HEK293T (cell line): Measurements from ENCODE around the gene NCLN.
A peak's percentile ranks its signal among the peaks of the same experiment; 100 is the strongest.

Experiments used
- CTCF ChIA-PET: fragments of 350-600 bp; formaldehyde crosslinking; extraction: SDS; loops from one replicate; lab custom pipeline; 2021; ENCODE audit warnings: antibody characterized with exemption, inconsistent platforms; lab: Yijun Ruan, JAX
- POLR2A ChIA-PET: fragments of 350-600 bp; formaldehyde crosslinking; extraction: SDS; loops from one replicate; lab custom pipeline; 2020; ENCODE audit warnings: antibody characterized with exemption, inconsistent platforms; lab: Yijun Ruan, JAX
- DNase-seq: peaks from one replicate; pipeline ENCODE4 v3.0.0; 2012; ENCODE audit warnings: mixed read lengths; ENCODE audit errors: extremely low spot score
- ARNT ChIP-seq: fragments of 450-650 bp; IDR thresholded peaks from 2 replicates; pipeline ENCODE4 v1.6.1; 2017; ENCODE audit warnings: mild to moderate bottlenecking
- BHLHE40 ChIP-seq: fragments of 450-650 bp; IDR thresholded peaks from 2 replicates; pipeline ENCODE4 v1.6.1; 2016; ENCODE audit warnings: mild to moderate bottlenecking, moderate library complexity, borderline replicate concordance
- CTBP1 ChIP-seq: fragments of 450-650 bp; IDR thresholded peaks from 2 replicates; pipeline ENCODE4 v1.6.1; 2016; ENCODE audit warnings: borderline replicate concordance
- ELF4 ChIP-seq: fragments of 450-650 bp; IDR thresholded peaks from 2 replicates; pipeline ENCODE4 v1.6.1; 2017; ENCODE audit warnings: antibody characterized with exemption
- FOXA1 ChIP-seq: fragments of 450-650 bp; IDR thresholded peaks from 2 replicates; pipeline ENCODE4 v1.6.1; 2016; ENCODE audit warnings: mild to moderate bottlenecking
- FOXK2 ChIP-seq: fragments of 450-650 bp; IDR thresholded peaks from 2 replicates; pipeline ENCODE4 v1.6.1; 2016; ENCODE audit warnings: mild to moderate bottlenecking
- FOXM1 ChIP-seq: fragments of 450-650 bp; IDR thresholded peaks from 2 replicates; pipeline ENCODE4 v1.6.1; 2017; ENCODE audit warnings: mild to moderate bottlenecking, borderline replicate concordance
- HDGF ChIP-seq: fragments of 450-650 bp; IDR thresholded peaks from 2 replicates; pipeline ENCODE4 v1.6.1; 2017; ENCODE audit warnings: antibody characterized with exemption, borderline replicate concordance
- L3MBTL2 ChIP-seq: fragments of 450-650 bp; conservative IDR thresholded peaks from 2 replicates; pipeline ENCODE4 v1.6.1; 2016; ENCODE audit warnings: mild to moderate bottlenecking
- LEF1 ChIP-seq: fragments of 450-650 bp; IDR thresholded peaks from 2 replicates; pipeline ENCODE4 v1.6.1; 2017; ENCODE audit warnings: mild to moderate bottlenecking, borderline replicate concordance
- NFRKB ChIP-seq: fragments of 450-650 bp; IDR thresholded peaks from 2 replicates; pipeline ENCODE4 v1.6.1; 2016; ENCODE audit warnings: mild to moderate bottlenecking, moderate library complexity
- PKNOX1 ChIP-seq: fragments of 450-650 bp; IDR thresholded peaks from 2 replicates; pipeline ENCODE4 v1.6.1; 2016
- SP1 ChIP-seq: fragments of 450-650 bp; IDR thresholded peaks from 2 replicates; pipeline ENCODE4 v1.6.1; 2017
- SUZ12 ChIP-seq: fragments of 450-650 bp; IDR thresholded peaks from 2 replicates; pipeline ENCODE4 v1.6.1; 2016; ENCODE audit warnings: mild to moderate bottlenecking
- TARDBP ChIP-seq: fragments of 450-650 bp; IDR thresholded peaks from 2 replicates; pipeline ENCODE4 v1.6.1; 2016
- ZNF384 ChIP-seq: fragments of 450-650 bp; IDR thresholded peaks from 2 replicates; pipeline ENCODE4 v1.6.1; 2016

Gene NCLN

GRCh38 chr19:3239367-3239766 lies 53.6 kb downstream of the NCLN start:
- TF ChIP-seq SP1 (no peak), ELF4 (no peak), SUZ12 (no peak), FOXA1 (no peak), BHLHE40 (no peak), HDGF (no peak)
- no peak for DNase-seq
- ChIA-PET CTCF (no interaction called here), POLR2A (no interaction called here)

- TF ChIP-seq SUZ12 (no peak), L3MBTL2 (peak; percentile 28; the same call in 1 of the 2 replicates), ELF4 (no peak), SP1 (no peak)
- POLR2A ChIA-PET = no interaction called here
- peak; percentile 58 for DNase-seq
- CTCF ChIA-PET = no interaction called here
Observed at GRCh38 chr19:3243819-3244700, 58.3 kb downstream of the NCLN start.

GRCh38 chr19:3245050-3245449 lies 59.3 kb downstream of the NCLN start:
- CTCF ChIA-PET = no interaction called here
- POLR2A ChIA-PET = no interaction called here
- DNase-seq = no peak
- TF ChIP-seq PKNOX1 = no peak
- no peak for TF ChIP-seq NFRKB
- TF ChIP-seq SP1 = 0 out of 2 replicates have a peak, but pooled peaks have one; percentile 27
- TF ChIP-seq TARDBP = peak; percentile 70

GRCh38 chr19:3248728-3249326 lies 63.1 kb downstream of the NCLN start:
- no peak for DNase-seq
- TF ChIP-seq PKNOX1 = no peak
- TF ChIP-seq HDGF = no peak
- TF ChIP-seq ZNF384 = no peak
- ChIA-PET POLR2A (no interaction called here), CTCF (no interaction called here)

DNA sequence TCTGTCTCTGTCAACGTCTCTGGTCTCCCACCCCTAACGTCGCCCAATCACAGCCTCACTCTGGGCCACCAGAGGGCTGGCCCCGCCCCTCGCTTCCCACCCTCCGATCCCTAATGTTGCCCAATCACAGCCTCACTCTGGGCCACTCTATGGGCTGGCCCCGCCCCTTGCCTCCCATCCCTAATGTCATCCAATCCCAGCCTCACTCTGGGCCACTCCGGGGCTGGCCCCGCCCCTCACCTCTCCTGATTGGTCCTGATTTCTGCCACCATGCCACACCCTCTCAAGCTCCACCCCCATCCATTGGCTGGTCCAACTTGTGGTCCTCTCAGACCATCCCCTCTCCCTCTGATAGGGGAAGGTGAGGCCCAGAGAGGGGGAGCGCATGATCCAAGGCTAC lies 63.7 kb downstream of the NCLN start:
- CTCF ChIA-PET = no interaction called here
- POLR2A ChIA-PET = no interaction called here
- TF ChIP-seq PKNOX1 = peak; percentile 84
- TF ChIP-seq FOXM1 = no peak
- no peak for TF ChIP-seq ZNF384
- TF ChIP-seq FOXK2 = no peak
- peak; percentile 83 for DNase-seq

GRCh38 chr19:3250675-3251074 lies 64.9 kb downstream of the NCLN start:
- ChIA-PET POLR2A (no interaction called here), CTCF (interaction anchor here (0.7 to 1.4 kb wide), 3 partner anchors 20 to 300 kb away, joined by 3 read pairs; no protein-coding TSS in a partner anchor)
- no peak for TF ChIP-seq FOXM1
- no peak for TF ChIP-seq TARDBP
- no peak for TF ChIP-seq ARNT
- no peak for TF ChIP-seq PKNOX1
- DNase-seq = peak; percentile 64

GRCh38 chr19:3251229-3251628 lies 65.5 kb downstream of the NCLN start:
- TF ChIP-seq LEF1 = no peak
- TF ChIP-seq NFRKB = no peak
- no peak for TF ChIP-seq SUZ12
- TF ChIP-seq ARNT = no peak
- no peak for TF ChIP-seq SP1
- TF ChIP-seq FOXK2 = no peak
- no peak for TF ChIP-seq L3MBTL2
- TF ChIP-seq ZNF384 = no peak
- TF ChIP-seq ELF4 = no peak
- no peak for TF ChIP-seq FOXA1
- TF ChIP-seq BHLHE40 = no peak
- no peak for TF ChIP-seq PKNOX1
- no peak for TF ChIP-seq TARDBP
- TF ChIP-seq FOXM1 = no peak
- TF ChIP-seq CTBP1 = no peak
- TF ChIP-seq HDGF = no peak
- ChIA-PET POLR2A (no interaction called here), CTCF (interaction anchor here (1.4 kb wide), 1 partner anchor 21 kb away, joined by 3 read pairs; no protein-coding TSS in a partner anchor)
- no peak for DNase-seq
